B cell (primary cell): ENCODE measurements around the gene NR3C2. TPM values are rescaled to one million over a fixed set of nuclear protein-coding genes. Genes with fewer than 3 reads are reported as not detected.
"Not testable (repeated sequence)": the region's sequence is repeated elsewhere in the genome, so short reads cannot be mapped to it uniquely, and the experiment has no call there.

Experiments
- ATAC-seq: fragments of 200-7000 bp; cut with Tn5 transposase; one replicate; pipeline ENCODE4 v1.10.0; 2021; ENCODE audit warnings: low read depth, mild to moderate bottlenecking, moderate number of reproducible peaks, moderate library complexity
- CTCF ChIA-PET: fragments of 350-600 bp; sonication (Branson Sonifier 250); formaldehyde crosslinking; loops from one replicate; lab custom pipeline; 2021; ENCODE audit warnings: antibody characterized with exemption, inconsistent platforms; lab: Charles Lee
- POLR2A ChIA-PET: fragments of 350-600 bp; sonication (Branson Sonifier 250); formaldehyde crosslinking; loops from one replicate; lab custom pipeline; 2021; ENCODE audit warnings: antibody characterized with exemption; lab: Charles Lee
- DNase-seq: peaks from one replicate; pipeline ENCODE4 v3.0.0; 2013
- H2AFZ ChIP-seq: 2 replicates; pipeline ENCODE4 v1.6.1; 2012; ENCODE audit warnings: mild to moderate bottlenecking, low read depth, low read length; ENCODE audit not compliant: insufficient read depth, poor library complexity, severe bottlenecking
- H3K27ac ChIP-seq, 2 donors: 1 replicate in 1 of 2; 2 replicates in 1 of 2; pipeline ENCODE4 v1.5.1; 2012 to 2013; ENCODE audit warnings: low read length in 2 of 2, mild to moderate bottlenecking in 2 of 2, moderate library complexity in 1 of 2
- H3K27me3 ChIP-seq, 4 experiments: fragments of 200-600 bp in 1 of 4; sonication (generic) in 1 of 4; replicated peaks in 1 of 4; 1 replicate in 2 of 4; 2 replicates in 2 of 4; pipeline versions ENCODE4 v1.6.1 to v1.7.0; 2013 to 2016; ENCODE audit warnings: low read length in 3 of 4, mild to moderate bottlenecking in 2 of 4, mixed read lengths in 1 of 4, moderate library complexity in 1 of 4; ENCODE audit not compliant: insufficient read depth in 4 of 4, control insufficient read depth in 3 of 4; ENCODE audit errors: control extremely low read depth in 1 of 4
- H3K36me3 ChIP-seq, 2 experiments: replicated peaks in 1 of 2; 1 replicate in 1 of 2; 2 replicates in 1 of 2; pipeline versions ENCODE4 v1.6.1 to v1.7.1; 2013; ENCODE audit warnings: low read length in 1 of 2; ENCODE audit not compliant: insufficient read depth in 2 of 2, control insufficient read depth in 1 of 2; ENCODE audit errors: control extremely low read depth in 1 of 2, extremely low read depth in 1 of 2
- H3K4me1 ChIP-seq, 2 donors: fragments of 200-600 bp in 1 of 2; sonication (generic) in 1 of 2; 1 replicate in 1 of 2; 2 replicates in 1 of 2; pipeline versions ENCODE4 v1.5.1 to v1.6.1; 2013 to 2017; ENCODE audit warnings: low read length in 2 of 2; ENCODE audit not compliant: control insufficient read depth in 2 of 2, insufficient read depth in 2 of 2
- H3K4me2 ChIP-seq: replicated peaks from 2 replicates; pipeline ENCODE3; 2012; ENCODE audit warnings: mild to moderate bottlenecking, low read depth, low read length; ENCODE audit not compliant: poor library complexity, severe bottlenecking
- H3K4me3 ChIP-seq, 5 experiments: fragments of 200-600 bp in 1 of 5; sonication (generic) in 1 of 5; 1 replicate in 3 of 5; 2 replicates in 2 of 5; pipeline versions ENCODE4 v1.5.1 to v1.7.0; 2011 to 2016; ENCODE audit warnings: low read length in 4 of 5, mild to moderate bottlenecking in 4 of 5, low read depth in 2 of 5, control low read depth in 1 of 5, moderate library complexity in 1 of 5; ENCODE audit not compliant: insufficient read depth in 1 of 5; ENCODE audit errors: control extremely low read depth in 1 of 5, extremely low read depth in 1 of 5
- H3K79me2 ChIP-seq: fragments of 200-600 bp; sonication (generic); one replicate; pipeline ENCODE4 v1.6.0; 2016; ENCODE audit warnings: low read length; ENCODE audit not compliant: control insufficient read depth, insufficient read depth
- H3K9ac ChIP-seq: fragments of 200-600 bp; sonication (generic); 2 replicates; pipeline ENCODE4 v1.6.1; 2017; ENCODE audit warnings: mild to moderate bottlenecking, low read length, moderate library complexity
- H3K9me3 ChIP-seq, 3 donors: one replicate each; pipeline versions ENCODE4 v1.6.1 to v1.7.1; 2013; ENCODE audit warnings: low read length in 2 of 3; ENCODE audit not compliant: control insufficient read depth in 2 of 3, insufficient read depth in 1 of 3; ENCODE audit errors: control extremely low read depth in 1 of 3
- H4K20me1 ChIP-seq: 2 replicates; pipeline ENCODE4 v1.6.0; 2012; ENCODE audit warnings: mild to moderate bottlenecking, low read length; ENCODE audit not compliant: insufficient read depth, control insufficient read depth, poor library complexity, severe bottlenecking
- H3K27ac Mint-ChIP-seq: one replicate; pipeline ENCODE4 v1.8.0; 2021; ENCODE audit warnings: mixed read lengths
- H3K27me3 Mint-ChIP-seq: one replicate; pipeline ENCODE4 v1.8.0; 2021; ENCODE audit warnings: mixed read lengths
- H3K4me1 Mint-ChIP-seq: one replicate; pipeline ENCODE4 v1.8.0; 2021; ENCODE audit warnings: mixed read lengths
- H3K4me3 Mint-ChIP-seq: one replicate; pipeline ENCODE4 v1.8.0; 2021; ENCODE audit warnings: mixed read lengths
- H3K9me3 Mint-ChIP-seq: one replicate; pipeline ENCODE4 v1.8.0; 2022; ENCODE audit warnings: mixed read lengths; ENCODE audit not compliant: insufficient read depth
- EZH2 ChIP-seq: IDR thresholded peaks from 2 replicates; pipeline ENCODE4 v1.6.1; 2012; ENCODE audit warnings: borderline replicate concordance, low read depth, mild to moderate bottlenecking, moderate library complexity, low read length; ENCODE audit not compliant: insufficient read depth, poor library complexity, severe bottlenecking
- WGBS: methylation state at CpG from one replicate; pipeline ENCODE4 v1.1.5; 2013; ENCODE audit warnings: missing lambda C conversion rate; ENCODE audit not compliant: insufficient coverage; 5-methylcytosine and 5-hydroxymethylcytosine counted together
- intact Hi-C: fragments of 100-400 bp; cut with micrococcal nuclease; formaldehyde crosslinking; loops from one replicate; pipeline ENCODE4 v1.10.0; 2022
- polyA plus RNA-seq: library from polyadenylated mRNA; depleted of rRNA; stranded (reverse); fragments of >200 nt; gene quantifications from 2 replicates; pipeline ENCODE4 v1.2.3, GENCODE V29; 2012
- total RNA-seq, 2 donors: library from RNA; stranded (reverse); fragments of 120-200 nt in 1 of 2; gene quantifications; 1 replicate in 1 of 2; 2 replicates in 1 of 2; pipeline versions ENCODE4 v1.2.3 to v1.2.4, GENCODE V29; 2013 to 2022
- TF ChIP-seq, protein P1 (sequence below): fragments of 200-600 bp; IDR thresholded peaks from one replicate; pipeline ENCODE4 v1.8.0; 2022; ENCODE audit warnings: antibody characterized with exemption, mild to moderate bottlenecking

Gene NR3C2
- total and polyA plus RNA-seq, 2 donors (not counting 1 experiment from before 2014, with no cell fraction given): 6.7 to 19.3 TPM

GRCh38 chr4:148124512-148124911, 317.7 kb downstream of the NR3C2 start:
- TF ChIP-seq, protein P1, sequence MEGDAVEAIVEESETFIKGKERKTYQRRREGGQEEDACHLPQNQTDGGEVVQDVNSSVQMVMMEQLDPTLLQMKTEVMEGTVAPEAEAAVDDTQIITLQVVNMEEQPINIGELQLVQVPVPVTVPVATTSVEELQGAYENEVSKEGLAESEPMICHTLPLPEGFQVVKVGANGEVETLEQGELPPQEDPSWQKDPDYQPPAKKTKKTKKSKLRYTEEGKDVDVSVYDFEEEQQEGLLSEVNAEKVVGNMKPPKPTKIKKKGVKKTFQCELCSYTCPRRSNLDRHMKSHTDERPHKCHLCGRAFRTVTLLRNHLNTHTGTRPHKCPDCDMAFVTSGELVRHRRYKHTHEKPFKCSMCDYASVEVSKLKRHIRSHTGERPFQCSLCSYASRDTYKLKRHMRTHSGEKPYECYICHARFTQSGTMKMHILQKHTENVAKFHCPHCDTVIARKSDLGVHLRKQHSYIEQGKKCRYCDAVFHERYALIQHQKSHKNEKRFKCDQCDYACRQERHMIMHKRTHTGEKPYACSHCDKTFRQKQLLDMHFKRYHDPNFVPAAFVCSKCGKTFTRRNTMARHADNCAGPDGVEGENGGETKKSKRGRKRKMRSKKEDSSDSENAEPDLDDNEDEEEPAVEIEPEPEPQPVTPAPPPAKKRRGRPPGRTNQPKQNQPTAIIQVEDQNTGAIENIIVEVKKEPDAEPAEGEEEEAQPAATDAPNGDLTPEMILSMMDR: no peak
- TF ChIP-seq EZH2: no peak
- H3K4me3 ChIP-seq: no peak overlapping the region
- H3K9me3 ChIP-seq: peaks cover 0 to 22% (median 18%) of the 10 kb centered on the region in 3 donors
- no peaks in the 10 kb centered on the region for H4K20me1 ChIP-seq
- intact Hi-C loops: no loop called here
- POLR2A ChIA-PET: no interaction called here
- Mint-ChIP-seq H3K27ac (no peak overlapping the region), H3K4me1 (no peaks in the 10 kb centered on the region), H3K4me3 (no peak overlapping the region), H3K27me3 (no peaks in the 10 kb centered on the region), H3K9me3 (peaks cover 26% of the 10 kb centered on the region)
- no peaks in the 10 kb centered on the region for H3K4me1 ChIP-seq
- H3K4me2 ChIP-seq: no peak overlapping the region
- no peaks in the 10 kb centered on the region for H3K27me3 ChIP-seq
- DNase-seq (no peak), ATAC-seq (no peak)
- no peaks in the 10 kb centered on the region for H3K79me2 ChIP-seq
- CTCF ChIA-PET: no interaction called here
- no peak overlapping the region for H2AFZ ChIP-seq
- WGBS: no CpG with 5 or more reads among the region's 1 CpG
- no peak overlapping the region for H3K27ac ChIP-seq
- H3K36me3 ChIP-seq: no peaks in the 10 kb centered on the region
- H3K9ac ChIP-seq: no peak overlapping the region

GRCh38 chr4:148123161-148123560, 319.1 kb downstream of the NR3C2 start:
- H3K27ac ChIP-seq, CTCF ChIA-PET, DNase-seq, H3K4me2 ChIP-seq, H3K27me3 Mint-ChIP-seq, H3K36me3 ChIP-seq, H3K4me1 ChIP-seq, H3K9ac ChIP-seq, H3K4me1 Mint-ChIP-seq, intact Hi-C loops, H4K20me1 ChIP-seq, H3K4me3 Mint-ChIP-seq, POLR2A ChIA-PET, H2AFZ ChIP-seq, H3K27ac Mint-ChIP-seq, H3K27me3 ChIP-seq, H3K79me2 ChIP-seq, ATAC-seq, H3K4me3 ChIP-seq: not testable (repeated sequence)
- peaks cover 23% of the 10 kb centered on the region for H3K9me3 Mint-ChIP-seq
- H3K9me3 ChIP-seq: peaks cover 0 to 22% (median 18%) of the 10 kb centered on the region in 3 donors
- 82% methylated on average over 2 of the region's 2 CpGs for WGBS
